ENCODE measurements around the gene ZNF133.

DNA sequence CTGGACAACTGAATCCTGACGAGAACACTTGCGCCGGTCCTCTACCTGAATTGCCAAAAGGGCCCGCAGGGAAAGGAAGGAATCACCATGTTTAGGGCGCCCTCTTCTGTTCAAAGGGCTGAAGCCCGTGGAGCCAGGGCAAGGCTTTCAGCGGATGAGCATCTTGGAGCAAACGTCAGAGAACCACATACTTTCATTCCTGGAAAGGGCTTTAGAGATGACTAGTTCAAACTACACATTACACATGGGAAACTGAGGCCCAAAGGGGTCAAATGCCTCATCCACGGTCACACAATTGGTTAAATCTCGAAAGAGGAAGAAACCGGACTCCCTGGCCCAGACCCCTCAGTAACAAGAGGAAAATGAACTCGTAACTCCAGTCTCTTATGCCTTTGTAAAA is 11.5 kb upstream of the ZNF133 start:
- TF ChIP-seq, protein P1, sequence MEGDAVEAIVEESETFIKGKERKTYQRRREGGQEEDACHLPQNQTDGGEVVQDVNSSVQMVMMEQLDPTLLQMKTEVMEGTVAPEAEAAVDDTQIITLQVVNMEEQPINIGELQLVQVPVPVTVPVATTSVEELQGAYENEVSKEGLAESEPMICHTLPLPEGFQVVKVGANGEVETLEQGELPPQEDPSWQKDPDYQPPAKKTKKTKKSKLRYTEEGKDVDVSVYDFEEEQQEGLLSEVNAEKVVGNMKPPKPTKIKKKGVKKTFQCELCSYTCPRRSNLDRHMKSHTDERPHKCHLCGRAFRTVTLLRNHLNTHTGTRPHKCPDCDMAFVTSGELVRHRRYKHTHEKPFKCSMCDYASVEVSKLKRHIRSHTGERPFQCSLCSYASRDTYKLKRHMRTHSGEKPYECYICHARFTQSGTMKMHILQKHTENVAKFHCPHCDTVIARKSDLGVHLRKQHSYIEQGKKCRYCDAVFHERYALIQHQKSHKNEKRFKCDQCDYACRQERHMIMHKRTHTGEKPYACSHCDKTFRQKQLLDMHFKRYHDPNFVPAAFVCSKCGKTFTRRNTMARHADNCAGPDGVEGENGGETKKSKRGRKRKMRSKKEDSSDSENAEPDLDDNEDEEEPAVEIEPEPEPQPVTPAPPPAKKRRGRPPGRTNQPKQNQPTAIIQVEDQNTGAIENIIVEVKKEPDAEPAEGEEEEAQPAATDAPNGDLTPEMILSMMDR (CRISPR knock-in tag; IDR thresholded peaks at IDR 0.05), result peak; percentile 98
- TF ChIP-seq, protein P2, sequence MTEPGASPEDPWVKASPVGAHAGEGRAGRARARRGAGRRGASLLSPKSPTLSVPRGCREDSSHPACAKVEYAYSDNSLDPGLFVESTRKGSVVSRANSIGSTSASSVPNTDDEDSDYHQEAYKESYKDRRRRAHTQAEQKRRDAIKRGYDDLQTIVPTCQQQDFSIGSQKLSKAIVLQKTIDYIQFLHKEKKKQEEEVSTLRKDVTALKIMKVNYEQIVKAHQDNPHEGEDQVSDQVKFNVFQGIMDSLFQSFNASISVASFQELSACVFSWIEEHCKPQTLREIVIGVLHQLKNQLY (CRISPR knock-in tag; IDR thresholded peaks at IDR 0.05), result no peak
- peak; percentile 51; the same call in 1 of the 2 replicates for TF ChIP-seq KDM3A (CRISPR knock-in tag; IDR thresholded peaks at IDR 0.05; ENCODE audit: low read depth)
